Ovary (tissue), 9 donors: ENCODE measurements around the gene LRRC4C. TPM values are rescaled to one million over a fixed set of nuclear protein-coding genes. Genes with fewer than 3 reads are reported as not detected.

Source experiments
- DNase-seq, 5 donors: peaks; one replicate each; pipeline ENCODE4 v3.0.0-alpha.2; 2019 to 2020
- H3K27ac ChIP-seq, 2 donors: fragments of 200-600 bp; one replicate each; pipeline versions ENCODE4 v1.5.1 to v1.8.0; 2019 to 2022
- H3K27me3 ChIP-seq: fragments of 200-600 bp; one replicate; pipeline ENCODE4 v1.8.0; 2022
- H3K36me3 ChIP-seq: fragments of 200-600 bp; sonication (generic); one replicate; pipeline ENCODE4 v1.5.1; 2019
- H3K4me1 ChIP-seq: one replicate; pipeline ENCODE4 v1.8.1; 2013; ENCODE audit warnings: mild to moderate bottlenecking, moderate library complexity; ENCODE audit not compliant: insufficient read depth
- H3K4me3 ChIP-seq: fragments of 200-600 bp; sonication (generic); one replicate; pipeline ENCODE4 v1.5.1; 2017
- H3K9me3 ChIP-seq, 2 donors: fragments of 200-600 bp in 1 of 2; sonication (generic) in 1 of 2; one replicate each; pipeline versions ENCODE4 v1.5.1 to v1.8.1; 2013 to 2019; ENCODE audit warnings: mild to moderate bottlenecking in 1 of 2, moderate library complexity in 1 of 2
- CTCF ChIP-seq, 3 donors: fragments of 450-650 bp in 2 of 3; fragments of 200-600 bp in 1 of 3; IDR thresholded peaks; one replicate each; pipeline versions ENCODE4 v1.5.1 to v1.8.0; 2016 to 2022; ENCODE audit warnings: antibody characterized with exemption in 3 of 3, mild to moderate bottlenecking in 1 of 3
- EP300 ChIP-seq: sonication (generic); formaldehyde crosslinking; IDR thresholded peaks from one replicate; pipeline ENCODE4 v1.6.1; 2017; ENCODE audit warnings: antibody characterized with exemption
- POLR2A ChIP-seq: fragments of 450-650 bp; IDR thresholded peaks from one replicate; pipeline ENCODE4 v1.6.1; 2017; ENCODE audit warnings: antibody characterized with exemption, mild to moderate bottlenecking, moderate library complexity
- WGBS, 3 donors: extraction: QIAGEN DNeasy Blood & Tissue Kit in 1 of 3; methylation state at CpG; one replicate each; pipeline versions ENCODE4 v1.1.5 to v1.1.7; 2013 to 2017; 5-methylcytosine and 5-hydroxymethylcytosine counted together
- intact Hi-C, 4 donors: fragments of 100-400 bp; cut with DNase I; formaldehyde crosslinking; loops; one replicate each; pipeline versions ENCODE4 v1.11.0 to v1.15.1; 2022 to 2023
- polyA plus RNA-seq, 2 donors: library from polyadenylated mRNA; stranded (reverse); fragments of 200-250 nt in 1 of 2; fragments of 350-450 nt in 1 of 2; fragmentation: Illumina TruSeq in 1 of 2; extraction: RNeasy Lipid Tissue Mini Kit (QIAGEN cat#74804) in 1 of 2; gene quantifications; one replicate each; pipeline ENCODE4 v1.2.3, GENCODE V29; 2013 to 2014
- total RNA-seq, 7 donors: library from RNA; depleted of rRNA in 2 of 7; stranded (reverse); fragments of >200 nt in 2 of 7; fragmentation: NEBNext Ultra II Directional in 3 of 7; extraction: Animal tissue kit (Norgen Biotek cat#: 25700) in 3 of 7; gene quantifications; one replicate each; pipeline versions ENCODE4 v1.1.0 to v1.2.4, GENCODE V29; 2016 to 2023
- donor health status: DM: no; HTN: no; CAD: no; lungs with moderate emphysema.
- donor health status: DM: no; HTN: no; CAD: no.
- donor health status: Bipolar disorder and iron deficiency.
- donor health status: DM: yes; HTN: yes; CAD: no.
- donor health status: DM: no; HTN: no; CAD: no.
- donor health status: DM: yes; HTN: yes; CAD: no.

The LRRC4C gene
- total and polyA plus RNA-seq, 9 donors: 0.15 to 12.5 (median 0.78) TPM

- intact Hi-C loops: no loop called here
- H3K36me3 ChIP-seq: no peaks in the 10 kb centered on the region
Observed at GRCh38 chr11:40190294-40190693, 1269.2 kb downstream of the LRRC4C start.

GRCh38 chr11:40188848-40189247 lies 1270.6 kb downstream of the LRRC4C start:
- intact Hi-C loops: no loop called here
- no peak for DNase-seq
- H3K27me3 ChIP-seq: no peaks in the 10 kb centered on the region
- no peaks in the 10 kb centered on the region for H3K36me3 ChIP-seq
- no peak for TF ChIP-seq POLR2A
- TF ChIP-seq CTCF (IDR thresholded peaks at IDR 0.05): no peak
- no peak for TF ChIP-seq EP300
- no peaks in the 10 kb centered on the region for H3K4me1 ChIP-seq
- H3K4me3 ChIP-seq: no peak overlapping the region
- H3K9me3 ChIP-seq: no peaks in the 10 kb centered on the region
- no peak overlapping the region for H3K27ac ChIP-seq
- 67 to 71% (median 70%) methylated on average over 3 of the region's 3 CpGs for WGBS, 3 donors

More at GRCh38 chr11:40190294-40190693, 1269.2 kb downstream of the LRRC4C start:
- Histone ChIP-seq H3K9me3 (no peaks in the 10 kb centered on the region), H3K4me3 (no peak overlapping the region), H3K4me1 (no peaks in the 10 kb centered on the region), H3K27ac (no peak overlapping the region), H3K27me3 (no peaks in the 10 kb centered on the region)
- no peak for DNase-seq
- TF ChIP-seq EP300: no peak
- TF ChIP-seq CTCF (IDR thresholded peaks at IDR 0.05): no peak
- TF ChIP-seq POLR2A: no peak
- WGBS, 3 donors: 71 to 73% (median 72%) methylated on average over 5 of the region's 5 CpGs

GRCh38 chr11:40187295-40187694 lies 1272.2 kb downstream of the LRRC4C start:
- no peaks in the 10 kb centered on the region for H3K9me3 ChIP-seq
- H3K4me1 ChIP-seq: no peaks in the 10 kb centered on the region
- DNase-seq: no peak
- H3K27me3 ChIP-seq: no peaks in the 10 kb centered on the region
- no peak overlapping the region for H3K27ac ChIP-seq
- 60 to 73% (median 63%) methylated on average over 4 of the region's 4 CpGs for WGBS, 3 donors
- no peak overlapping the region for H3K4me3 ChIP-seq
- no peaks in the 10 kb centered on the region for H3K36me3 ChIP-seq
- intact Hi-C loops: no loop called here
- TF ChIP-seq CTCF (IDR thresholded peaks at IDR 0.05) (no peak), EP300 (no peak), POLR2A (no peak)

- no peak for DNase-seq
- H3K4me1 ChIP-seq: no peaks in the 10 kb centered on the region
- no peak overlapping the region for H3K4me3 ChIP-seq
- intact Hi-C loops: no loop called here
- WGBS, 3 donors: 77 to 83% (median 83%) methylated on average over 13 of the region's 13 CpGs
- H3K27ac ChIP-seq: no peak overlapping the region
- H3K36me3 ChIP-seq: no peaks in the 10 kb centered on the region
- H3K27me3 ChIP-seq: no peaks in the 10 kb centered on the region
- no peak for TF ChIP-seq CTCF (IDR thresholded peaks at IDR 0.05)
- TF ChIP-seq POLR2A: no peak
- no peak for TF ChIP-seq EP300
- no peaks in the 10 kb centered on the region for H3K9me3 ChIP-seq
Observed at GRCh38 chr11:40186437-40187263, 1272.8 kb downstream of the LRRC4C start.
